Panc1 (cell line): ENCODE results near the gene ARHGAP12. TPM values are rescaled to one million over a fixed set of nuclear protein-coding genes. Genes with fewer than 3 reads are reported as not detected.

Experiments
- ATAC-seq: fragments of 200-7000 bp; cut with Tn5 transposase; 2 replicates; pipeline ENCODE4 v1.9.1; 2020; ENCODE audit warnings: mild to moderate bottlenecking, moderate library complexity
- BruUV-seq: library from RNA; stranded (reverse); fragments of 400-500 nt; replicated peaks from 2 replicates; lab custom pipeline; 2021; lab: Mats Ljungman, UMichigan
- CTCF ChIA-PET: fragments of 300-600 bp; sonication (Branson Sonifier 250); formaldehyde crosslinking; loops from one replicate; lab custom pipeline; 2022; ENCODE audit warnings: antibody characterized with exemption; lab: Charles Lee
- POLR2A ChIA-PET: fragments of 300-600 bp; sonication (Branson Sonifier 250); formaldehyde crosslinking; loops from one replicate; lab custom pipeline; 2022; ENCODE audit warnings: antibody characterized with exemption; lab: Charles Lee
- DNase-seq: peaks from one replicate; pipeline ENCODE4 v3.0.0-alpha.2; 2010; ENCODE audit warnings: low read depth, low spot score
- H3K27ac ChIP-seq: 2 replicates; pipeline ENCODE4 v1.5.1; 2011; ENCODE audit warnings: mild to moderate bottlenecking, low read length, inconsistent platforms
- H3K27me3 ChIP-seq: fragments of 200-500 bp; sonication (Bioruptor generic); 2 replicates; pipeline ENCODE4 v1.6.0; 2014; ENCODE audit warnings: low read length, inconsistent platforms; ENCODE audit not compliant: control insufficient read depth, insufficient read depth
- H3K36me3 ChIP-seq: fragments of 200-500 bp; sonication (Bioruptor generic); 2 replicates; pipeline ENCODE4 v1.5.1; 2014; ENCODE audit warnings: inconsistent platforms, mild to moderate bottlenecking, low read length, moderate library complexity; ENCODE audit not compliant: control insufficient read depth, insufficient read depth
- H3K4me1 ChIP-seq: 2 replicates; pipeline ENCODE4 v1.5.1; 2011; ENCODE audit warnings: inconsistent platforms, mild to moderate bottlenecking, low read length, moderate library complexity; ENCODE audit not compliant: control insufficient read depth, insufficient read depth
- H3K4me3 ChIP-seq, 2 experiments: 2 replicates each; pipeline ENCODE4 v1.5.1; 2011 to 2012; ENCODE audit warnings: low read depth in 2 of 2, low read length in 2 of 2, mild to moderate bottlenecking in 2 of 2, inconsistent platforms in 1 of 2, moderate library complexity in 1 of 2
- H3K9me3 ChIP-seq: fragments of 200-500 bp; sonication (Bioruptor generic); 2 replicates; pipeline ENCODE4 v1.5.1; 2014; ENCODE audit warnings: low read depth, mild to moderate bottlenecking, inconsistent platforms, low read length, moderate library complexity; ENCODE audit not compliant: control insufficient read depth, insufficient read depth
- POLR2AphosphoS5 ChIP-seq: IDR thresholded peaks from 2 replicates; pipeline ENCODE4 v1.6.1; 2012; ENCODE audit warnings: mild to moderate bottlenecking, low read depth, low read length, moderate library complexity
- SIN3A ChIP-seq: IDR thresholded peaks from 2 replicates; pipeline ENCODE4 v1.6.1; 2012; ENCODE audit warnings: low read depth, mild to moderate bottlenecking, low read length, moderate library complexity, borderline replicate concordance; ENCODE audit not compliant: insufficient read depth
- TCF7L2 ChIP-seq: IDR thresholded peaks from 2 replicates; pipeline ENCODE4 v1.6.1; 2011; ENCODE audit warnings: mild to moderate bottlenecking, low read depth, low read length, inconsistent platforms
- in situ Hi-C: cut with HindIII; loops from 2 replicates; pipeline ENCODE4 v1.10.0; 2016; ENCODE audit warnings: low sequenced_read_pairs, low pct_unique_long_range_greater_than_20kb
- intact Hi-C: fragments of 100-400 bp; cut with micrococcal nuclease; formaldehyde crosslinking; loops from one replicate; pipeline ENCODE4 v1.10.0; 2022; ENCODE audit not compliant: unreplicated experiment
- total RNA-seq: library from RNA; stranded (reverse); gene quantifications from one replicate; pipeline ENCODE4 v1.2.1, GENCODE V29; 2021; ENCODE audit not compliant: unreplicated experiment
- TF ChIP-seq, protein P1 (sequence below), 2 experiments: IDR thresholded peaks; 2 replicates each; pipeline ENCODE4 v1.6.1; 2011 to 2012; ENCODE audit warnings: low read depth in 2 of 2, control low read depth in 1 of 2, low read length in 1 of 2, mild to moderate bottlenecking in 1 of 2, moderate library complexity in 1 of 2; ENCODE audit not compliant: insufficient read depth in 1 of 2
- TF ChIP-seq, protein P2 (sequence below): fragments of 450-650 bp; IDR thresholded peaks from 2 replicates; pipeline ENCODE4 v1.5.1; 2017; ENCODE audit warnings: mild to moderate bottlenecking

Gene ARHGAP12
- total RNA-seq, 1 experiment from 2014 or later, result 22.9 TPM

DNA sequence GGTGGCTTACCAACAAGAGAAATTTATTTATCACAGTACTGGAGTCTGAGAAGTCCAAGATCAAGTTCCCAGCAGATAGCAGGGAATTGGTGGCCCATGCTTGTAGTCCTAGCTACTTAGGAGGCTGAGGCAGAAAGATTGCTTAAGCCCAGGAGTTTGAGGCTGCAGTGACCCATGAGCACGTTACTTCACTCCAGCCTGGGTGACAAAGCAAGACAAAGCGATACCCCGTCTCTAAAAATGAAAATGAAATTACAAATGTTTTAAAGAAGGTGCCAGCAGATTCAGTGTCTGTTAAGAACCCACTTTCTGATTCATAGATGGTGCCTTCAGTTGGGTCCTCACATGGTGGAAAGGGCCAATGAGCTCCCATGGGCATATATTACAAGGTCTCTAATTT lies 20.6 kb upstream of the ARHGAP12 start:
- H3K27me3 ChIP-seq, result no peaks in the 10 kb centered on the region
- in situ Hi-C loops, result no loop called here
- no peak overlapping the region for H3K27ac ChIP-seq
- no peak for TF ChIP-seq TCF7L2
- H3K4me1 ChIP-seq, result peaks cover 24% of the 10 kb centered on the region
- H3K9me3 ChIP-seq, result no peaks in the 10 kb centered on the region
- ChIA-PET POLR2A (no interaction called here), CTCF (no interaction called here)
- ATAC-seq, result no peak
- no TSS peak for BruUV-seq
- no peaks in the 10 kb centered on the region for H3K36me3 ChIP-seq
- DNase-seq, result no peak
- no peak overlapping the region for H3K4me3 ChIP-seq
- intact Hi-C loops, result loop anchor here (5.0 kb wide), 1 partner anchor 87 kb away; no protein-coding TSS in a partner anchor

DNA sequence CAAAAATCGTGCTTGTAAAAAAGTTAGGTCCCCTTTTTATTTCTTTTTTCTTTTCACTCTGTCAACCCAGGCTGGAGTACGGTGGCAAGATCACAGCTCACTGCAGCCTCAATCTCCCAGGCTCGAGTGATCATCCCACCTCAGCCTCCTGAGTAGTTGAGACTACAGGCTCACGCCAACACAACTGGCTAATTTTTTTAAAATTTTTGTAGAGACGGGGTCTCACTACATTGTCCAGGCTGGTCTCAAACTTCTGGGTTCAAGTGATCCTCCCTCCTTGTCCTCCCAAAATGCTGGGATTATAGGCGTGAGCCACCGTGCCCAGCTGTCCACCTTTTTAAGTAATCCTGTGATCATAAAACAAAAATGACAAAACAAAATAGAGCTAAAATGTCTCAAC lies 19.4 kb upstream of the ARHGAP12 start:
- Histone ChIP-seq H3K27me3 (no peaks in the 10 kb centered on the region), H3K27ac (peak overlapping the region; percentile 97), H3K9me3 (no peaks in the 10 kb centered on the region), H3K36me3 (no peaks in the 10 kb centered on the region), H3K4me1 (peaks cover 33% of the 10 kb centered on the region), H3K4me3 (peak overlapping the region in 1 of 2 experiments; percentile 29; a peak in 2 of 4 replicates)
- in situ Hi-C loops, result no loop called here
- intact Hi-C loops, result loop anchor here (5.0 kb wide), 1 partner anchor 86 kb away; no protein-coding TSS in a partner anchor
- CTCF ChIA-PET, result interaction anchor here (1.7 kb wide), 1 partner anchor 86 kb away, joined by 13 read pairs; no protein-coding TSS in a partner anchor
- ATAC-seq (no peak), DNase-seq (no peak)
- TF ChIP-seq SIN3A (no peak), TCF7L2 (no peak), POLR2AphosphoS5 (no peak)
- TF ChIP-seq, protein P1, sequence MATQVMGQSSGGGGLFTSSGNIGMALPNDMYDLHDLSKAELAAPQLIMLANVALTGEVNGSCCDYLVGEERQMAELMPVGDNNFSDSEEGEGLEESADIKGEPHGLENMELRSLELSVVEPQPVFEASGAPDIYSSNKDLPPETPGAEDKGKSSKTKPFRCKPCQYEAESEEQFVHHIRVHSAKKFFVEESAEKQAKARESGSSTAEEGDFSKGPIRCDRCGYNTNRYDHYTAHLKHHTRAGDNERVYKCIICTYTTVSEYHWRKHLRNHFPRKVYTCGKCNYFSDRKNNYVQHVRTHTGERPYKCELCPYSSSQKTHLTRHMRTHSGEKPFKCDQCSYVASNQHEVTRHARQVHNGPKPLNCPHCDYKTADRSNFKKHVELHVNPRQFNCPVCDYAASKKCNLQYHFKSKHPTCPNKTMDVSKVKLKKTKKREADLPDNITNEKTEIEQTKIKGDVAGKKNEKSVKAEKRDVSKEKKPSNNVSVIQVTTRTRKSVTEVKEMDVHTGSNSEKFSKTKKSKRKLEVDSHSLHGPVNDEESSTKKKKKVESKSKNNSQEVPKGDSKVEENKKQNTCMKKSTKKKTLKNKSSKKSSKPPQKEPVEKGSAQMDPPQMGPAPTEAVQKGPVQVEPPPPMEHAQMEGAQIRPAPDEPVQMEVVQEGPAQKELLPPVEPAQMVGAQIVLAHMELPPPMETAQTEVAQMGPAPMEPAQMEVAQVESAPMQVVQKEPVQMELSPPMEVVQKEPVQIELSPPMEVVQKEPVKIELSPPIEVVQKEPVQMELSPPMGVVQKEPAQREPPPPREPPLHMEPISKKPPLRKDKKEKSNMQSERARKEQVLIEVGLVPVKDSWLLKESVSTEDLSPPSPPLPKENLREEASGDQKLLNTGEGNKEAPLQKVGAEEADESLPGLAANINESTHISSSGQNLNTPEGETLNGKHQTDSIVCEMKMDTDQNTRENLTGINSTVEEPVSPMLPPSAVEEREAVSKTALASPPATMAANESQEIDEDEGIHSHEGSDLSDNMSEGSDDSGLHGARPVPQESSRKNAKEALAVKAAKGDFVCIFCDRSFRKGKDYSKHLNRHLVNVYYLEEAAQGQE (IDR thresholded peaks at IDR 0.05; ENCODE audit: insufficient read depth in 1 of 2, low read depth in 2 of 2, low read length in 1 of 2), result no peak
- TF ChIP-seq, protein P2, sequence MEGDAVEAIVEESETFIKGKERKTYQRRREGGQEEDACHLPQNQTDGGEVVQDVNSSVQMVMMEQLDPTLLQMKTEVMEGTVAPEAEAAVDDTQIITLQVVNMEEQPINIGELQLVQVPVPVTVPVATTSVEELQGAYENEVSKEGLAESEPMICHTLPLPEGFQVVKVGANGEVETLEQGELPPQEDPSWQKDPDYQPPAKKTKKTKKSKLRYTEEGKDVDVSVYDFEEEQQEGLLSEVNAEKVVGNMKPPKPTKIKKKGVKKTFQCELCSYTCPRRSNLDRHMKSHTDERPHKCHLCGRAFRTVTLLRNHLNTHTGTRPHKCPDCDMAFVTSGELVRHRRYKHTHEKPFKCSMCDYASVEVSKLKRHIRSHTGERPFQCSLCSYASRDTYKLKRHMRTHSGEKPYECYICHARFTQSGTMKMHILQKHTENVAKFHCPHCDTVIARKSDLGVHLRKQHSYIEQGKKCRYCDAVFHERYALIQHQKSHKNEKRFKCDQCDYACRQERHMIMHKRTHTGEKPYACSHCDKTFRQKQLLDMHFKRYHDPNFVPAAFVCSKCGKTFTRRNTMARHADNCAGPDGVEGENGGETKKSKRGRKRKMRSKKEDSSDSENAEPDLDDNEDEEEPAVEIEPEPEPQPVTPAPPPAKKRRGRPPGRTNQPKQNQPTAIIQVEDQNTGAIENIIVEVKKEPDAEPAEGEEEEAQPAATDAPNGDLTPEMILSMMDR, result no peak
- POLR2A ChIA-PET, result interaction anchor here (0.6 kb wide), 1 partner anchor 103 kb away, joined by 5 read pairs; no protein-coding TSS in a partner anchor
- BruUV-seq, result no TSS peak

DNA sequence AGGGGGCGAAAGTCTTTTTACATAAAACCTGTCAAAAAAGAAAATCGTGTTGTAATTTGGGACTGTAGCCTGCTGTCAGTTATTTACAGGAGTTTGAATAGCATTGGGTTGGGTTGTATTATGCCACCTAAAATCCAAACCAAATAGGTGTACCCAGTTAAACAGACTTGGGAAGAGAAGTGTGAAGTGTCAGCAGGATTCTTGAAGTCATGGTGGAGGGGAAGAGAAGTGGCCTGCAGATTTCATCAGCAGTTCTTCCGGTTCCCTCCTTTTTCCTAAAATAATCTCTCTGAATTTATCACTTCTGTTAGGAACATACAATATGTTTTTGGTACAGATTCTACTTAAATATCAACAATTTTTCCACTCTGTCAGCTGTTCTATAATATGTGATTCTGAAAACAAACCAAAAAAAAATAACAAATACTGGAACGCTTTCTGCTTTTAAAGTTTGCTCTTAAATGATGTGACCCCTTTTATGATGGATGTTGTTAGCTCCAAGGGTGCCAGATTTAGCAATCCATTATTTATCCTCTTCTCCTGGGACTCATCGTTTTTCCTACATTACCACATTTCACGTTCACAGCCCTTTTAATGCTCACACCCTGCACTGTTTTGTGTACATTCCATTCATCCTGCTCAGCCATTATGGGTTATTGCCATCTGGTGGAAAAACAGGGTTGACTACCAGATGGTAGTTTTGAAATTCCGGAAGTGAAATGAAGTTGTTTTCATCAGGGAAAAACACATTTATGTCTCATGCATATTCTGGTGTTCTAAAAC lies 18.7 kb upstream of the ARHGAP12 start:
- ChIA-PET POLR2A (no interaction called here), CTCF (interaction anchor here (1.7 kb wide), 1 partner anchor 85 kb away, joined by 13 read pairs; no protein-coding TSS in a partner anchor)
- in situ Hi-C loops (no loop called here), intact Hi-C loops (loop anchor here (5.0 kb wide), 1 partner anchor 85 kb away; no protein-coding TSS in a partner anchor)
- H3K9me3 ChIP-seq, result no peaks in the 10 kb centered on the region
- no peak for DNase-seq
- TF ChIP-seq SIN3A, result no peak
- TF ChIP-seq, protein P2, result peak; percentile 63
- no peak for TF ChIP-seq POLR2AphosphoS5
- no peak for TF ChIP-seq TCF7L2
- TF ChIP-seq, protein P1 (IDR thresholded peaks at IDR 0.05; ENCODE audit: insufficient read depth in 1 of 2, low read depth in 2 of 2, low read length in 1 of 2), result no peak
- no TSS peak for BruUV-seq
- H3K4me3 ChIP-seq, result peak overlapping the region in 1 of 2 experiments; percentile 29; a peak in 1 of 4 replicates
- H3K27ac ChIP-seq, result peak overlapping the region; percentile 97
- ATAC-seq, result peak; percentile 86
- peaks cover 37% of the 10 kb centered on the region for H3K4me1 ChIP-seq
- H3K27me3 ChIP-seq, result no peaks in the 10 kb centered on the region
- no peaks in the 10 kb centered on the region for H3K36me3 ChIP-seq
